Mucosa of gallbladder (tissue), 1 donor: ENCODE results near the gene U2SURP. TPM values are rescaled to one million over a fixed set of nuclear protein-coding genes. Genes with fewer than 3 reads are reported as not detected.
"Not testable (repeated sequence)": the region's sequence is repeated elsewhere in the genome, so short reads cannot be mapped to it uniquely, and the experiment has no call there.

Experiments
- DNase-seq: peaks from one replicate; pipeline ENCODE4 v3.0.0-alpha.2; 2020; ENCODE audit warnings: low spot score
- total RNA-seq: library from RNA; stranded (reverse); gene quantifications from one replicate; pipeline ENCODE4 v1.2.1, GENCODE V29; 2021
- donor health status: DM: no; HTN: no; CAD: no.

Gene U2SURP
- total RNA-seq, 1 donor from 2014 or later: 58.7 TPM

GRCh38 chr3:143071776-143072175 is 70.4 kb downstream of the U2SURP start:
- DNase-seq: no peak

GRCh38 chr3:143072298-143073020 is 71.1 kb downstream of the U2SURP start:
- DNase-seq: not testable (repeated sequence)

- not testable (repeated sequence) for DNase-seq
Measured at GRCh38 chr3:143073541-143073940, 72.2 kb downstream of the U2SURP start.

GRCh38 chr3:143073983-143074382 is 72.6 kb downstream of the U2SURP start:
- not testable (repeated sequence) for DNase-seq

- no peak for DNase-seq
Measured at GRCh38 chr3:143078883-143079282, 77.5 kb downstream of the U2SURP start.

GRCh38 chr3:143080196-143080595 is 78.8 kb downstream of the U2SURP start:
- DNase-seq: no peak

GRCh38 chr3:143081365-143081764 is 80.0 kb downstream of the U2SURP start:
- no peak for DNase-seq

- DNase-seq: no peak
Measured at GRCh38 chr3:143081844-143082778, 80.7 kb downstream of the U2SURP start.

- no peak for DNase-seq
Measured at GRCh38 chr3:143083781-143084180, 82.4 kb downstream of the U2SURP start.

- DNase-seq: no peak
Measured at GRCh38 chr3:143084856-143085731, 83.7 kb downstream of the U2SURP start.

- no peak for DNase-seq
Measured at GRCh38 chr3:143088835-143089234, 87.5 kb downstream of the U2SURP start.

- no peak for DNase-seq
Measured at GRCh38 chr3:143089965-143090364, 88.6 kb downstream of the U2SURP start.

- DNase-seq: no peak
Measured at GRCh38 chr3:143090486-143090885, 89.1 kb downstream of the U2SURP start.

- DNase-seq: no peak
Measured at GRCh38 chr3:143090976-143091837, 89.8 kb downstream of the U2SURP start.

GRCh38 chr3:143092191-143092590 is 90.8 kb downstream of the U2SURP start:
- no peak for DNase-seq

- no peak for DNase-seq
Measured at GRCh38 chr3:143095813-143096212, 94.4 kb downstream of the U2SURP start.

GRCh38 chr3:143098032-143098764 is 96.8 kb downstream of the U2SURP start:
- no peak for DNase-seq

GRCh38 chr3:143099210-143099609 is 97.8 kb downstream of the U2SURP start:
- DNase-seq: no peak

GRCh38 chr3:143099690-143100089 is 98.3 kb downstream of the U2SURP start:
- no peak for DNase-seq

- DNase-seq: no peak
Measured at GRCh38 chr3:143100451-143100850, 99.1 kb downstream of the U2SURP start.
